H1 (cell line): ENCODE results near the gene RTN4RL1. TPM values are rescaled to one million over a fixed set of nuclear protein-coding genes. Genes with fewer than 3 reads are reported as not detected.

Experiments used
- ASH2L ChIP-seq: fragments of 200-600, 300-600 bp; sonication (generic); IDR thresholded peaks from one replicate; pipeline ENCODE4 v1.7.1; 2017; ENCODE audit warnings: low read length
- CHD1 ChIP-seq: IDR thresholded peaks from 2 replicates; pipeline ENCODE4 v1.6.1; 2012; ENCODE audit warnings: low read depth, low read length, improper control_type of control experiment
- CREB1 ChIP-seq: IDR thresholded peaks from 2 replicates; pipeline ENCODE4 v1.6.1; 2012; ENCODE audit warnings: inconsistent platforms
- HDAC2 ChIP-seq, 2 experiments: fragments of 300-600 bp in 1 of 2; sonication (generic) in 1 of 2; IDR thresholded peaks; 2 replicates each; pipeline ENCODE4 v1.6.1; 2011 to 2012; ENCODE audit warnings: low read depth in 2 of 2, low read length in 2 of 2, mild to moderate bottlenecking in 2 of 2, moderate library complexity in 2 of 2, borderline replicate concordance in 1 of 2, inconsistent platforms in 1 of 2
- RFX5 ChIP-seq: IDR thresholded peaks from 2 replicates; pipeline ENCODE4 v1.6.1; 2011; ENCODE audit warnings: low read depth, low read length, improper control_type of control experiment, borderline replicate concordance
- TCF12 ChIP-seq: IDR thresholded peaks from 2 replicates; pipeline ENCODE4 v1.6.1; 2011; ENCODE audit warnings: low read depth, mild to moderate bottlenecking, low read length
- polyA plus RNA-seq, 7 experiments: library from polyadenylated mRNA; depleted of rRNA in 3 of 7; stranded (reverse) in 5 of 7; unstranded in 2 of 7; fragments of >200 nt in 5 of 7; fragments of 200-250 nt in 2 of 7; gene quantifications; 1 replicate in 5 of 7; 2 replicates in 1 of 7; 4 replicates in 1 of 7; pipeline versions ENCODE4 v1.2.1 to v1.2.3, GENCODE V29; 2011 to 2013; ENCODE audit warnings: missing spikeins in 2 of 7, mixed read lengths in 2 of 7
- total RNA-seq: library from RNA; stranded (reverse); fragmentation: NEBNext Ultra II Directional; extraction: Animal tissue kit (Norgen Biotek cat#: 25700); gene quantifications from 2 replicates; pipeline ENCODE4 v1.2.1, GENCODE V29; 2021

The RTN4RL1 gene
- total and polyA plus RNA-seq, 2 of the 8 experiments (the other 6 are each of a cell fraction or from before 2014, with no cell fraction given), result 0.09 TPM; not detected in 1

- TF ChIP-seq HDAC2 (IDR thresholded peaks at IDR 0.05; ENCODE audit: borderline replicate concordance in 1 of 2, low read depth in 2 of 2, low read length in 2 of 2) (peak in 1 of 2 experiments; percentile 53; a peak in 1 of 4 replicates), RFX5 (peak; percentile 51; the same call in 1 of the 2 replicates), CREB1 (peak; percentile 70), TCF12 (no peak), ASH2L (no peak), CHD1 (no peak)
These were observed 1.2 kb downstream of the RTN4RL1 start (continued) for GRCh38 chr17:2023692-2024571.
